ENCODE results near the gene ARL17A.
"Not testable (repeated sequence)": the region's sequence is repeated elsewhere in the genome, so short reads cannot be mapped to it uniquely, and the experiment has no call there.

The ARL17A gene

GRCh38 chr17:46481310-46481709 is 98.2 kb downstream of the ARL17A start:
- H3K27me3 ChIP-seq (ENCODE audit: low read depth); DNase-seq (ENCODE audit: low spot score in 2 of 2); H3K4me3 ChIP-seq; H3K9me3 ChIP-seq; H3K4me1 ChIP-seq; H3K36me3 ChIP-seq (replicated peaks); in situ Hi-C loops (cut with MboI; ENCODE audit: low sequenced_read_pairs): not testable (repeated sequence)

GRCh38 chr17:46478823-46479222 is 100.7 kb downstream of the ARL17A start:
- in situ Hi-C loops (cut with MboI; ENCODE audit: low sequenced_read_pairs); H3K4me1 ChIP-seq; H3K9me3 ChIP-seq; H3K27me3 ChIP-seq (ENCODE audit: low read depth); H3K4me3 ChIP-seq; H3K36me3 ChIP-seq (replicated peaks); DNase-seq (ENCODE audit: low spot score in 2 of 2): not testable (repeated sequence)

GRCh38 chr17:46475583-46475982 is 103.9 kb downstream of the ARL17A start:
- H3K4me3 ChIP-seq; DNase-seq (ENCODE audit: low spot score in 2 of 2); H3K4me1 ChIP-seq; in situ Hi-C loops (cut with MboI; ENCODE audit: low sequenced_read_pairs); H3K27me3 ChIP-seq (ENCODE audit: low read depth); H3K36me3 ChIP-seq (replicated peaks); H3K9me3 ChIP-seq: not testable (repeated sequence)

- H3K9me3 ChIP-seq; H3K4me1 ChIP-seq; H3K36me3 ChIP-seq (replicated peaks); in situ Hi-C loops (cut with MboI; ENCODE audit: low sequenced_read_pairs); H3K27me3 ChIP-seq (ENCODE audit: low read depth); H3K4me3 ChIP-seq; DNase-seq (ENCODE audit: low spot score in 2 of 2): not testable (repeated sequence)
Observed at GRCh38 chr17:46474489-46474888, 105.0 kb downstream of the ARL17A start.

DNA sequence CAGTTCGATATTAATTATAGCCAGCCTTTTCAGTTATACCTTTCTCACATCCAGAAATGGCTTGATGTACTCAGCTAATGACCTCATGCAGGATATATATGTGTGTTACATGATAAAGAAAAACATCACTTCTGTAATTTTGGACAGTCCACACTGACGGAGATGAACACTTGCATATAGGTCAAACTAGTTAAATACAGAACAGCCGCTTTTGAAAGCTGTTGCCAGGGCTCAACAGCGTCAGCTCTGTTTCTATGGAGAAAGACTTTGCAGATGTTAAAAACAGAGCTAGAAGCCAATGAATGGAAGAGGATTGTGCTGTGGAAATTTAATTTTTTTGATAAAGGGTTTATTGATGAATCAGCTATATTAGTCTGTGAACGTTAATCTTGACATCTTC is 111.9 kb downstream of the ARL17A start:
- DNase-seq (ENCODE audit: low spot score in 2 of 2); H3K4me1 ChIP-seq; H3K9me3 ChIP-seq; H3K36me3 ChIP-seq (replicated peaks); in situ Hi-C loops (cut with MboI; ENCODE audit: low sequenced_read_pairs); H3K27me3 ChIP-seq (ENCODE audit: low read depth); H3K4me3 ChIP-seq: not testable (repeated sequence)

All from HAP-1 (cell line).